Naive B cell (primary cell): ENCODE results near the gene MTHFD2L. TPM values are rescaled to one million over a fixed set of nuclear protein-coding genes. Genes with fewer than 3 reads are reported as not detected.
A peak's percentile ranks its signal among the peaks of the same experiment; 100 is the strongest.

ENCODE experiments used
- ATAC-seq, 2 donors: fragments of 150-1000 bp; cut with Tn5 transposase; 2 replicates each; pipeline ENCODE4 v1.10.0; 2021; ENCODE audit warnings: low read depth in 2 of 2, mild to moderate bottlenecking in 2 of 2, moderate library complexity in 2 of 2
- DNase-seq: peaks from one replicate; pipeline ENCODE4 v3.0.0; 2022
- H3K27ac Mint-ChIP-seq, 6 donors: one replicate each; pipeline ENCODE4 v1.8.0; 2020 to 2022; ENCODE audit warnings: mild to moderate bottlenecking in 6 of 6, mixed read lengths in 6 of 6, moderate library complexity in 5 of 6, inconsistent platforms in 2 of 6
- H3K27me3 Mint-ChIP-seq, 3 donors: one replicate each; pipeline ENCODE4 v1.8.0; 2021 to 2022; ENCODE audit warnings: mixed read lengths in 3 of 3, mild to moderate bottlenecking in 1 of 3
- H3K36me3 Mint-ChIP-seq, 2 donors: one replicate each; pipeline ENCODE4 v1.8.0; 2020 to 2022; ENCODE audit warnings: mixed read lengths in 2 of 2, inconsistent platforms in 1 of 2, mild to moderate bottlenecking in 1 of 2
- H3K4me1 Mint-ChIP-seq, 3 donors: one replicate each; pipeline ENCODE4 v1.8.0; 2020 to 2022; ENCODE audit warnings: mixed read lengths in 3 of 3, inconsistent platforms in 1 of 3, mild to moderate bottlenecking in 1 of 3, moderate library complexity in 1 of 3
- H3K4me3 Mint-ChIP-seq, 8 donors: one replicate each; pipeline ENCODE4 v1.8.0; 2020 to 2022; ENCODE audit warnings: mild to moderate bottlenecking in 8 of 8, mixed read lengths in 8 of 8, moderate library complexity in 8 of 8, inconsistent platforms in 2 of 8
- H3K9me3 Mint-ChIP-seq, 7 donors: one replicate each; pipeline ENCODE4 v1.8.0; 2020 to 2022; ENCODE audit warnings: mixed read lengths in 7 of 7, mild to moderate bottlenecking in 5 of 7, inconsistent platforms in 2 of 7, moderate library complexity in 1 of 7
- polyA plus RNA-seq, 6 donors: library from polyadenylated mRNA; unstranded; fragments of 300-500 nt; fragmentation: Illumina TruSeq; gene quantifications; one replicate each; pipeline ENCODE4 v1.2.3, GENCODE V29; 2021; ENCODE audit warnings: low read depth in 6 of 6

MTHFD2L gene
- polyA plus RNA-seq, 6 donors from 2014 or later: 6.6 to 19.6 (median 8.1) TPM

- DNase-seq (no peak), ATAC-seq (no peak)
- Mint-ChIP-seq H3K9me3 (no peaks in the 10 kb centered on the region), H3K4me1 (peaks cover 14 to 19% (median 15%) of the 10 kb centered on the region in 3 donors), H3K36me3 (peaks cover 5 to 6% of the 10 kb centered on the region in 2 donors), H3K27me3 (no peaks in the 10 kb centered on the region), H3K27ac (peak overlapping the region in 2 of 6 donors; percentile 2 to 97), H3K4me3 (peak overlapping the region in 5 of 8 donors; percentile 87 to 92 (median 89))
These were observed 1.4 kb upstream of the MTHFD2L start for GRCh38 chr4:74156521-74156920.

GRCh38 chr4:74157154-74157553 is 764 bp upstream of the MTHFD2L start:
- DNase-seq (no peak), ATAC-seq (no peak)
- H3K4me3 Mint-ChIP-seq: peak overlapping the region; percentile 83 to 97 (median 88)
- no peaks in the 10 kb centered on the region for H3K27me3 Mint-ChIP-seq
- peaks cover 14 to 19% (median 15%) of the 10 kb centered on the region in 3 donors for H3K4me1 Mint-ChIP-seq
- no peaks in the 10 kb centered on the region for H3K9me3 Mint-ChIP-seq
- peaks cover 8 to 10% of the 10 kb centered on the region in 2 donors for H3K36me3 Mint-ChIP-seq
- peak overlapping the region in 4 of 6 donors; percentile 40 to 97 (median 65) for H3K27ac Mint-ChIP-seq

- Mint-ChIP-seq H3K9me3 (no peaks in the 10 kb centered on the region), H3K4me1 (peaks cover 14 to 19% (median 15%) of the 10 kb centered on the region in 3 donors), H3K36me3 (peaks cover 8 to 10% of the 10 kb centered on the region in 2 donors), H3K4me3 (peak overlapping the region; percentile 83 to 97 (median 91)), H3K27ac (peak overlapping the region; percentile 64 to 93 (median 85)), H3K27me3 (no peaks in the 10 kb centered on the region)
- ATAC-seq (no peak), DNase-seq (no peak)
These were observed 686 bp downstream of the MTHFD2L start for GRCh38 chr4:74158466-74159142.

- Mint-ChIP-seq H3K4me1 (peaks cover 14 to 19% (median 15%) of the 10 kb centered on the region in 3 donors), H3K9me3 (no peaks in the 10 kb centered on the region), H3K36me3 (peaks cover 8 to 10% of the 10 kb centered on the region in 2 donors), H3K27me3 (no peaks in the 10 kb centered on the region), H3K27ac (peak overlapping the region in 5 of 6 donors; percentile 14 to 86 (median 64)), H3K4me3 (peak overlapping the region; percentile 83 to 97 (median 91))
- ATAC-seq (no peak), DNase-seq (no peak)
These were observed 1.3 kb downstream of the MTHFD2L start for GRCh38 chr4:74159143-74159709.

GRCh38 chr4:74161666-74162450 is 3.9 kb downstream of the MTHFD2L start:
- H3K4me3 Mint-ChIP-seq: peak overlapping the region in 1 of 8 donors; percentile 63
- ATAC-seq (no peak), DNase-seq (no peak)
- no peaks in the 10 kb centered on the region for H3K27me3 Mint-ChIP-seq
- no peaks in the 10 kb centered on the region for H3K9me3 Mint-ChIP-seq
- peaks cover 20 to 29% (median 25%) of the 10 kb centered on the region in 3 donors for H3K4me1 Mint-ChIP-seq
- H3K36me3 Mint-ChIP-seq: peaks cover 10 to 11% of the 10 kb centered on the region in 2 donors
- H3K27ac Mint-ChIP-seq: peak overlapping the region in 2 of 6 donors; percentile 67 to 69

GRCh38 chr4:74166135-74166534 is 8.2 kb downstream of the MTHFD2L start:
- ATAC-seq (peak; percentile 49 to 52), DNase-seq (peak; percentile 5)
- no peak overlapping the region for H3K4me3 Mint-ChIP-seq
- no peaks in the 10 kb centered on the region for H3K9me3 Mint-ChIP-seq
- peaks cover 6 to 21% (median 14%) of the 10 kb centered on the region in 3 donors for H3K4me1 Mint-ChIP-seq
- peak overlapping the region in 2 of 6 donors; percentile 78 to 92 for H3K27ac Mint-ChIP-seq
- H3K36me3 Mint-ChIP-seq: peaks cover 9% of the 10 kb centered on the region in 2 donors
- H3K27me3 Mint-ChIP-seq: no peaks in the 10 kb centered on the region

- DNase-seq: no peak
- Mint-ChIP-seq H3K27ac (no peak overlapping the region), H3K36me3 (peaks cover 2 to 4% of the 10 kb centered on the region in 2 donors), H3K9me3 (no peaks in the 10 kb centered on the region), H3K4me3 (no peak overlapping the region), H3K27me3 (no peaks in the 10 kb centered on the region), H3K4me1 (peaks cover 6 to 21% (median 14%) of the 10 kb centered on the region in 3 donors)
- ATAC-seq: no peak
These were observed 8.9 kb downstream of the MTHFD2L start for GRCh38 chr4:74166818-74167217.

- Mint-ChIP-seq H3K27ac (no peak overlapping the region), H3K4me3 (no peak overlapping the region), H3K36me3 (peaks cover 0 to 4% of the 10 kb centered on the region in 2 donors), H3K9me3 (no peaks in the 10 kb centered on the region), H3K4me1 (peaks cover 6 to 21% (median 14%) of the 10 kb centered on the region in 3 donors), H3K27me3 (no peaks in the 10 kb centered on the region)
- no peak for DNase-seq
- ATAC-seq: no peak
These were observed 9.7 kb downstream of the MTHFD2L start for GRCh38 chr4:74167585-74167984.

GRCh38 chr4:74168841-74169240 is 10.9 kb downstream of the MTHFD2L start:
- Mint-ChIP-seq H3K27ac (no peak overlapping the region), H3K36me3 (peaks cover 0 to 4% of the 10 kb centered on the region in 2 donors), H3K4me3 (no peak overlapping the region), H3K9me3 (no peaks in the 10 kb centered on the region), H3K27me3 (no peaks in the 10 kb centered on the region), H3K4me1 (peaks cover 6 to 21% (median 14%) of the 10 kb centered on the region in 3 donors)
- ATAC-seq: no peak
- no peak for DNase-seq

- H3K9me3 Mint-ChIP-seq: no peaks in the 10 kb centered on the region
- no peaks in the 10 kb centered on the region for H3K27me3 Mint-ChIP-seq
- ATAC-seq (no peak), DNase-seq (no peak)
- H3K4me3 Mint-ChIP-seq: no peak overlapping the region
- H3K4me1 Mint-ChIP-seq: peaks cover 0 to 3% (median 0%) of the 10 kb centered on the region in 3 donors
- no peak overlapping the region for H3K27ac Mint-ChIP-seq
- H3K36me3 Mint-ChIP-seq: no peaks in the 10 kb centered on the region
These were observed 15.4 kb downstream of the MTHFD2L start for GRCh38 chr4:74173321-74173720.

- Mint-ChIP-seq H3K9me3 (no peaks in the 10 kb centered on the region), H3K36me3 (no peaks in the 10 kb centered on the region)
These were observed 16.5 kb downstream of the MTHFD2L start for GRCh38 chr4:74174421-74174820.

GRCh38 chr4:74174941-74175340 is 17.0 kb downstream of the MTHFD2L start:
- H3K4me1 Mint-ChIP-seq: no peaks in the 10 kb centered on the region
- H3K4me3 Mint-ChIP-seq: no peak overlapping the region
- no peak for ATAC-seq
- H3K27me3 Mint-ChIP-seq: no peaks in the 10 kb centered on the region
- no peak overlapping the region for H3K27ac Mint-ChIP-seq
- no peaks in the 10 kb centered on the region for H3K9me3 Mint-ChIP-seq
- H3K36me3 Mint-ChIP-seq: no peaks in the 10 kb centered on the region
- DNase-seq: no peak

More at GRCh38 chr4:74174421-74174820, 16.5 kb downstream of the MTHFD2L start:
- Mint-ChIP-seq H3K4me1 (no peaks in the 10 kb centered on the region), H3K27me3 (no peaks in the 10 kb centered on the region), H3K4me3 (no peak overlapping the region), H3K27ac (no peak overlapping the region)
- no peak for ATAC-seq
- no peak for DNase-seq

- Mint-ChIP-seq H3K27ac (no peak overlapping the region), H3K27me3 (no peaks in the 10 kb centered on the region), H3K9me3 (no peaks in the 10 kb centered on the region), H3K4me3 (no peak overlapping the region), H3K4me1 (no peaks in the 10 kb centered on the region), H3K36me3 (no peaks in the 10 kb centered on the region)
- no peak for DNase-seq
- ATAC-seq: no peak
These were observed 17.5 kb downstream of the MTHFD2L start for GRCh38 chr4:74175379-74175778.
